GM23248 (cell line): ENCODE data around the gene NPAS3.

Experiments
- EZH2 ChIP-seq: fragments of 200-600 bp; sonication (generic); IDR thresholded peaks from 2 replicates; pipeline ENCODE4 v1.6.1; 2018; ENCODE audit warnings: antibody characterized with exemption, mild to moderate bottlenecking; ENCODE audit not compliant: insufficient read depth, poor library complexity, severe bottlenecking
- EZH2phosphoT487 ChIP-seq: fragments of 200-600 bp; sonication (generic); IDR thresholded peaks from 2 replicates; pipeline ENCODE4 v1.6.1; 2018; ENCODE audit warnings: antibody characterized with exemption, moderate library complexity, mild to moderate bottlenecking, low read depth; ENCODE audit not compliant: insufficient read depth

DNA sequence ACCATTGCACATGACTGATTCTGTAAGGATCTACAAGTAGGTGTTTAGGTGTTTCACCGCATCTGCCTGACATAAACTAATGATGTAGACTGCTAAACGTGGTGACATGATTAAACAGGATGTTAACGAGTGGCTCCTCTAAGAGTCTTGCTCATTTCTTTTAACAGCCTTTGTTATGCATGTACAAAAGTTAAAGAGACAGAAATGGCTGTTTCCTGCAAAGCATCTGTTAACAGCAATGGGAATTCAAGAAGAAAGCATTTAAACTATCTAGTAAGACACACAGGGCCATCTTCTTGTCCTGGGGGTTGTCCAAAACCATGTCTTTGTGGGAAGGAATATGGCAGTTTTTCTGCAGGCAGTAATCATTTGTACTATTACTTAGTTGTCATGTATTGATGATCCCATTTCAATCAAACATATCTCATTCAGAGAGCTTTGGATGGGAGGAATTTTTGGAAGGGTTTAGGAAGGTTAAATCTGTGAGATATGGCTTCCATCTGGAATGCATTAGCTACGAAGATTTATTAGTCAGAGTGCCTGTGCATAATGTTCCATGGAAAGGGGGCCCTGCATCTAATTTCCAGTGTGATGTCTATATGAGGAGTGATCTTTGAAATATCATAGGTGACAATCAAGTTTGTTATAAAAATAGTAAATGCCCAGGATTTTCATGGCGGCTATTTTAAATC lies 517.1 kb downstream of the NPAS3 start:
- TF ChIP-seq EZH2 (no peak), EZH2phosphoT487 (no peak)
